ENCODE data around the gene ACOX2.

ACOX2 gene

GRCh38 chr3:58536501-58537411 is at the start of gene ACOX2:
TSS of gene ACOX2 (minus strand) at chr3:58537190. CDS start at chr3:58535106, 2,084 bp downstream.
- DNase-seq (ENCODE audit: insufficient read length, low spot score), result no peak
- FAIRE-seq, result no peak

GRCh38 chr3:58585994-58586393 is 49.0 kb upstream of the ACOX2 start:
- FAIRE-seq (no peak), DNase-seq (ENCODE audit: insufficient read length, low spot score) (no peak)

GRCh38 chr3:58585005-58585786 is 48.2 kb upstream of the ACOX2 start:
- DNase-seq (ENCODE audit: insufficient read length, low spot score) (peak; percentile 84), FAIRE-seq (peak; percentile 94)

GRCh38 chr3:58584690-58585004 is 47.7 kb upstream of the ACOX2 start:
- FAIRE-seq (no peak), DNase-seq (ENCODE audit: insufficient read length, low spot score) (no peak)

GRCh38 chr3:58581328-58582091 is 44.5 kb upstream of the ACOX2 start:
- no peak for DNase-seq (ENCODE audit: insufficient read length, low spot score)
- peak; percentile 26 for FAIRE-seq

GRCh38 chr3:58580826-58581327 is 43.9 kb upstream of the ACOX2 start:
- no peak for FAIRE-seq
- DNase-seq (ENCODE audit: insufficient read length, low spot score), result no peak

- DNase-seq (ENCODE audit: insufficient read length, low spot score) (no peak), FAIRE-seq (no peak)
These were observed 41.9 kb upstream of the ACOX2 start for GRCh38 chr3:58578873-58579272.

- no peak for FAIRE-seq
- no peak for DNase-seq (ENCODE audit: insufficient read length, low spot score)
These were observed 40.4 kb upstream of the ACOX2 start, which contains the start of gene FAM107A for GRCh38 chr3:58577269-58577821. TSS of gene FAM107A (minus strand) at chr3:58577391. CDS start at chr3:58569860, 7,531 bp downstream.

- FAIRE-seq, result no peak
- no peak for DNase-seq (ENCODE audit: insufficient read length, low spot score)
These were observed 39.7 kb upstream of the ACOX2 start for GRCh38 chr3:58576716-58577115.

GRCh38 chr3:58575971-58576652 is 39.1 kb upstream of the ACOX2 start:
- FAIRE-seq, result no peak
- no peak for DNase-seq (ENCODE audit: insufficient read length, low spot score)

- FAIRE-seq (no peak), DNase-seq (ENCODE audit: insufficient read length, low spot score) (no peak)
These were observed 37.7 kb upstream of the ACOX2 start for GRCh38 chr3:58574682-58575081.

- DNase-seq (ENCODE audit: insufficient read length, low spot score) (no peak), FAIRE-seq (peak; percentile 4)
These were observed 37.1 kb upstream of the ACOX2 start for GRCh38 chr3:58574106-58574505.

- DNase-seq (ENCODE audit: insufficient read length, low spot score) (no peak), FAIRE-seq (no peak)
These were observed 36.6 kb upstream of the ACOX2 start for GRCh38 chr3:58573640-58574039.

- FAIRE-seq (no peak), DNase-seq (ENCODE audit: insufficient read length, low spot score) (no peak)
These were observed 35.7 kb upstream of the ACOX2 start for GRCh38 chr3:58572634-58573230.

GRCh38 chr3:58572013-58572633 is 35.1 kb upstream of the ACOX2 start:
- no peak for FAIRE-seq
- no peak for DNase-seq (ENCODE audit: insufficient read length, low spot score)

GRCh38 chr3:58570851-58571250 is 33.9 kb upstream of the ACOX2 start:
- DNase-seq (ENCODE audit: insufficient read length, low spot score), result no peak
- FAIRE-seq, result no peak

GRCh38 chr3:58569287-58570001 is 32.5 kb upstream of the ACOX2 start:
- no peak for DNase-seq (ENCODE audit: insufficient read length, low spot score)
- FAIRE-seq, result no peak

GRCh38 chr3:58568572-58569286 is 31.7 kb upstream of the ACOX2 start:
- FAIRE-seq, result peak; percentile 74

More at GRCh38 chr3:58568572-58569286, 31.7 kb upstream of the ACOX2 start:
- DNase-seq (ENCODE audit: insufficient read length, low spot score), result peak; percentile 65
